GM12878 (cell line): ENCODE measurements around the gene HAPSTR1.

ENCODE experiments used
- EZH2 ChIP-seq: IDR thresholded peaks from 2 replicates; pipeline ENCODE4 v1.6.1; 2012; ENCODE audit warnings: low read depth, mild to moderate bottlenecking, control low read depth, inconsistent platforms, low read length, borderline replicate concordance; ENCODE audit not compliant: control insufficient read depth
- JUND ChIP-seq: IDR thresholded peaks from 2 replicates; pipeline ENCODE4 v1.6.1; 2012; ENCODE audit warnings: low read depth, mild to moderate bottlenecking, low read length, improper control_type of control experiment, moderate library complexity

DNA sequence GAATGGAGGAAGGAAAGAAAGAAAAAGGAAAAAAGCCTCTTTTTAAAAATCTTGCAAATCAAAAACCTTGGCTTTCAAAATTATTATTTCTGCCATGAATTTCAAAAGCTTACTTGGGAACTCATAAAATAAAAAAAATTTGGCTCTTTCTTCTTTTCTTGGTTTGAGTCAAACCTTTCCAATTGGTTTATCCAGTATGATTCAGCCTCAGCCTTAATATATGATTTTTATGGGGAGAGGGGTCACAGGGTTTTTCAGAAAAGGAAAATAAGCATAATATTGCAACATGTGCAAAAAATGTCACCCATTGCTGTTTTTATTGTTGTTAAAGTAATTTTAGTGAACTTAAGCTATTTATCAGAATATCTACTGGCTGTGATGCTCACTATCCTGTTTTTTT is 31.2 kb upstream of the HAPSTR1 start:
- TF ChIP-seq JUND (no peak), EZH2 (no peak)
